Measurements from ENCODE around the gene GADD45B.

Gene GADD45B

GRCh38 chr19:2497186-2497585 is 21.3 kb downstream of the GADD45B start:
- ChIA-PET CTCF (no interaction called here), POLR2A (interaction anchor here (13.1 kb wide), 1 partner anchor 20 kb away, joined by 168 read pairs; the partner anchor contains the start of gene GADD45B)

More at GRCh38 chr19:2497186-2497585, 21.3 kb downstream of the GADD45B start:
- TF ChIP-seq, protein P1, sequence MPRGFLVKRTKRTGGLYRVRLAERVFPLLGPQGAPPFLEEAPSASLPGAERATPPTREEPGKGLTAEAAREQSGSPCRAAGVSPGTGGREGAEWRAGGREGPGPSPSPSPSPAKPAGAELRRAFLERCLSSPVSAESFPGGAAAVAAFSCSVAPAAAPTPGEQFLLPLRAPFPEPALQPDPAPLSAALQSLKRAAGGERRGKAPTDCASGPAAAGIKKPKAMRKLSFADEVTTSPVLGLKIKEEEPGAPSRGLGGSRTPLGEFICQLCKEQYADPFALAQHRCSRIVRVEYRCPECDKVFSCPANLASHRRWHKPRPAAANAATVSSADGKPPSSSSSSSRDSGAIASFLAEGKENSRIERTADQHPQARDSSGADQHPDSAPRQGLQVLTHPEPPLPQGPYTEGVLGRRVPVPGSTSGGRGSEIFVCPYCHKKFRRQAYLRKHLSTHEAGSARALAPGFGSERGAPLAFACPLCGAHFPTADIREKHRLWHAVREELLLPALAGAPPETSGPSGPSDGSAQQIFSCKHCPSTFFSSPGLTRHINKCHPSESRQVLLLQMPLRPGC (tag by site-specific recombination; IDR thresholded peaks at IDR 0.05) = no peak
- TF ChIP-seq ZNF354C (tag by site-specific recombination; IDR thresholded peaks at IDR 0.05; ENCODE audit: borderline replicate concordance, low read depth) = no peak
- no peak for TF ChIP-seq ZBTB44 (tag by site-specific recombination; IDR thresholded peaks at IDR 0.05)
- TF ChIP-seq, protein P2, sequence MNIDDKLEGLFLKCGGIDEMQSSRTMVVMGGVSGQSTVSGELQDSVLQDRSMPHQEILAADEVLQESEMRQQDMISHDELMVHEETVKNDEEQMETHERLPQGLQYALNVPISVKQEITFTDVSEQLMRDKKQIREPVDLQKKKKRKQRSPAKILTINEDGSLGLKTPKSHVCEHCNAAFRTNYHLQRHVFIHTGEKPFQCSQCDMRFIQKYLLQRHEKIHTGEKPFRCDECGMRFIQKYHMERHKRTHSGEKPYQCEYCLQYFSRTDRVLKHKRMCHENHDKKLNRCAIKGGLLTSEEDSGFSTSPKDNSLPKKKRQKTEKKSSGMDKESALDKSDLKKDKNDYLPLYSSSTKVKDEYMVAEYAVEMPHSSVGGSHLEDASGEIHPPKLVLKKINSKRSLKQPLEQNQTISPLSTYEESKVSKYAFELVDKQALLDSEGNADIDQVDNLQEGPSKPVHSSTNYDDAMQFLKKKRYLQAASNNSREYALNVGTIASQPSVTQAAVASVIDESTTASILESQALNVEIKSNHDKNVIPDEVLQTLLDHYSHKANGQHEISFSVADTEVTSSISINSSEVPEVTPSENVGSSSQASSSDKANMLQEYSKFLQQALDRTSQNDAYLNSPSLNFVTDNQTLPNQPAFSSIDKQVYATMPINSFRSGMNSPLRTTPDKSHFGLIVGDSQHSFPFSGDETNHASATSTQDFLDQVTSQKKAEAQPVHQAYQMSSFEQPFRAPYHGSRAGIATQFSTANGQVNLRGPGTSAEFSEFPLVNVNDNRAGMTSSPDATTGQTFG (tag by site-specific recombination; IDR thresholded peaks at IDR 0.05; ENCODE audit: borderline replicate concordance) = no peak
- TF ChIP-seq ZNF530 (tag by site-specific recombination; IDR thresholded peaks at IDR 0.05; ENCODE audit: low read depth) = no peak
- no peak for TF ChIP-seq ZNF121 (tag by site-specific recombination; IDR thresholded peaks at IDR 0.05)
- TF ChIP-seq REPIN1 (tag by site-specific recombination; IDR thresholded peaks at IDR 0.05; ENCODE audit: low read depth) = no peak
- no peak for TF ChIP-seq ZNF558 (tag by site-specific recombination; IDR thresholded peaks at IDR 0.05)
- no peak for TF ChIP-seq REST (tag by site-specific recombination; IDR thresholded peaks at IDR 0.05)
- TF ChIP-seq ZNF488 (tag by site-specific recombination; IDR thresholded peaks at IDR 0.05) = no peak
- TF ChIP-seq ZNF677 (tag by site-specific recombination; IDR thresholded peaks at IDR 0.05) = no peak
- TF ChIP-seq ZNF19 (tag by site-specific recombination; IDR thresholded peaks at IDR 0.05; ENCODE audit: low read depth) = no peak
- TF ChIP-seq ZBTB6 (tag by site-specific recombination; IDR thresholded peaks at IDR 0.05) = no peak
- TF ChIP-seq, protein P3, sequence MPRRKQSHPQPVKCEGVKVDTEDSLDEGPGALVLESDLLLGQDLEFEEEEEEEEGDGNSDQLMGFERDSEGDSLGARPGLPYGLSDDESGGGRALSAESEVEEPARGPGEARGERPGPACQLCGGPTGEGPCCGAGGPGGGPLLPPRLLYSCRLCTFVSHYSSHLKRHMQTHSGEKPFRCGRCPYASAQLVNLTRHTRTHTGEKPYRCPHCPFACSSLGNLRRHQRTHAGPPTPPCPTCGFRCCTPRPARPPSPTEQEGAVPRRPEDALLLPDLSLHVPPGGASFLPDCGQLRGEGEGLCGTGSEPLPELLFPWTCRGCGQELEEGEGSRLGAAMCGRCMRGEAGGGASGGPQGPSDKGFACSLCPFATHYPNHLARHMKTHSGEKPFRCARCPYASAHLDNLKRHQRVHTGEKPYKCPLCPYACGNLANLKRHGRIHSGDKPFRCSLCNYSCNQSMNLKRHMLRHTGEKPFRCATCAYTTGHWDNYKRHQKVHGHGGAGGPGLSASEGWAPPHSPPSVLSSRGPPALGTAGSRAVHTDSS (tag by site-specific recombination; IDR thresholded peaks at IDR 0.05) = no peak
- Histone ChIP-seq H3K36me3 (ENCODE audit: control insufficient read depth in 2 of 2, insufficient read depth in 1 of 2, low read length in 2 of 2) (no peaks in the 10 kb centered on the region), H3K4me3 (ENCODE audit: low read depth, low read length) (no peak overlapping the region), H3K4me1 (ENCODE audit: control insufficient read depth, insufficient read depth, low read length) (no peaks in the 10 kb centered on the region), H3K27ac (ENCODE audit: extremely low read depth, low read depth, low read length) (no peak overlapping the region), H3K9me3 (ENCODE audit: control insufficient read depth, insufficient read depth, low read depth, low read length) (no peaks in the 10 kb centered on the region)

Measured in HEK293 (cell line).